Activated CD8-positive, alpha-beta T cell treated with anti-CD3 and anti-CD28 coated beads for 36 hours (primary cell): Measurements from ENCODE around the gene ZNF287. TPM values are rescaled to one million over a fixed set of nuclear protein-coding genes. Genes with fewer than 3 reads are reported as not detected.
A peak's percentile ranks its signal among the peaks of the same experiment; 100 is the strongest.

Source experiments
- ATAC-seq: fragments of 200-7000 bp; cut with Tn5 transposase; one replicate; pipeline ENCODE4 v1.10.0; 2021; ENCODE audit warnings: mild to moderate bottlenecking, moderate library complexity
- CTCF ChIA-PET: fragments of 350-600 bp; sonication (Branson Sonifier 250); formaldehyde crosslinking; loops from one replicate; lab custom pipeline; 2021; ENCODE audit warnings: antibody characterized with exemption; lab: Charles Lee
- POLR2A ChIA-PET: fragments of 350-600 bp; sonication (Branson Sonifier 250); formaldehyde crosslinking; loops from one replicate; lab custom pipeline; 2021; ENCODE audit warnings: antibody characterized with exemption; lab: Charles Lee
- DNase-seq: peaks from one replicate; pipeline ENCODE4 v3.0.0-alpha.2; 2020
- H3K27ac Mint-ChIP-seq: one replicate; pipeline ENCODE4 v1.8.0; 2021; ENCODE audit warnings: mild to moderate bottlenecking, mixed read lengths
- H3K27me3 Mint-ChIP-seq: one replicate; pipeline ENCODE4 v1.8.0; 2021; ENCODE audit warnings: mixed read lengths
- H3K36me3 Mint-ChIP-seq: one replicate; pipeline ENCODE4 v1.8.0; 2021; ENCODE audit warnings: low read depth, mixed read lengths
- H3K4me1 Mint-ChIP-seq: one replicate; pipeline ENCODE4 v1.8.0; 2021; ENCODE audit warnings: low read depth, mixed read lengths
- H3K4me3 Mint-ChIP-seq: one replicate; pipeline ENCODE4 v1.8.0; 2021; ENCODE audit warnings: mild to moderate bottlenecking, moderate library complexity, mixed read lengths
- H3K9me3 Mint-ChIP-seq: one replicate; pipeline ENCODE4 v1.8.0; 2021; ENCODE audit warnings: mixed read lengths
- CTCF ChIP-seq: fragments of 200-600 bp; IDR thresholded peaks from one replicate; pipeline ENCODE4 v1.8.0; 2022; ENCODE audit warnings: antibody characterized with exemption, mild to moderate bottlenecking
- intact Hi-C: fragments of 100-400 bp; cut with micrococcal nuclease; formaldehyde crosslinking; loops from one replicate; pipeline ENCODE4 v1.10.0; 2022
- total RNA-seq, 2 experiments: library from RNA; stranded (reverse); gene quantifications; one replicate each; pipeline ENCODE4 v1.2.3, GENCODE V29; 2021

ZNF287 gene
- total RNA-seq, 2 experiments from 2014 or later = 6.4 to 9.5 TPM

GRCh38 chr17:16573466-16573865 is 4.5 kb upstream of the ZNF287 start:
- no peaks in the 10 kb centered on the region for H3K36me3 Mint-ChIP-seq
- no peak for DNase-seq
- no peak overlapping the region for H3K27ac Mint-ChIP-seq
- peaks cover 5% of the 10 kb centered on the region for H3K4me1 Mint-ChIP-seq
- CTCF ChIA-PET = interaction anchor here (1.1 kb wide), 1 partner anchor 12 kb away, joined by 3 read pairs; no protein-coding TSS in a partner anchor
- intact Hi-C loops = no loop called here
- ATAC-seq = no peak
- H3K27me3 Mint-ChIP-seq = peaks cover 3% of the 10 kb centered on the region
- POLR2A ChIA-PET = no interaction called here
- TF ChIP-seq CTCF = no peak
- no peaks in the 10 kb centered on the region for H3K9me3 Mint-ChIP-seq
- H3K4me3 Mint-ChIP-seq = no peak overlapping the region

GRCh38 chr17:16569358-16569712 is 331 bp upstream of the ZNF287 start:
- ATAC-seq (no peak), DNase-seq (no peak)
- H3K4me1 Mint-ChIP-seq = peaks cover 16% of the 10 kb centered on the region
- no peak for TF ChIP-seq CTCF
- CTCF ChIA-PET = interaction anchor here (0.9 to 5.9 kb wide), 5 partner anchors 15 to 117 kb away, joined by 3 to 41 read pairs (median 11); no protein-coding TSS in a partner anchor
- intact Hi-C loops = no loop called here
- peaks cover 8% of the 10 kb centered on the region for H3K36me3 Mint-ChIP-seq
- H3K27me3 Mint-ChIP-seq = peaks cover 3% of the 10 kb centered on the region
- H3K27ac Mint-ChIP-seq = peak overlapping the region; percentile 65
- POLR2A ChIA-PET = interaction anchor here (1.3 kb wide), 1 partner anchor 15 kb away, joined by 4 read pairs; no protein-coding TSS in a partner anchor
- no peaks in the 10 kb centered on the region for H3K9me3 Mint-ChIP-seq
- H3K4me3 Mint-ChIP-seq = peak overlapping the region; percentile 78

GRCh38 chr17:16552637-16553045 is 16.4 kb downstream of the ZNF287 start:
- ChIA-PET CTCF (no interaction called here), POLR2A (no interaction called here)
- Mint-ChIP-seq H3K9me3 (peaks cover 62% of the 10 kb centered on the region), H3K36me3 (peaks cover 59% of the 10 kb centered on the region), H3K27ac (no peak overlapping the region), H3K4me1 (peaks cover 4% of the 10 kb centered on the region), H3K27me3 (no peaks in the 10 kb centered on the region), H3K4me3 (no peak overlapping the region)
- no peak for TF ChIP-seq CTCF
- no peak for DNase-seq
- no peak for ATAC-seq
- intact Hi-C loops = no loop called here

- no peak overlapping the region for H3K4me3 Mint-ChIP-seq
- CTCF ChIA-PET = no interaction called here
- peaks cover 63% of the 10 kb centered on the region for H3K9me3 Mint-ChIP-seq
- ATAC-seq = no peak
- H3K27me3 Mint-ChIP-seq = no peaks in the 10 kb centered on the region
- H3K36me3 Mint-ChIP-seq = peaks cover 53% of the 10 kb centered on the region
- H3K4me1 Mint-ChIP-seq = no peaks in the 10 kb centered on the region
- TF ChIP-seq CTCF = no peak
- DNase-seq = no peak
- POLR2A ChIA-PET = no interaction called here
- intact Hi-C loops = no loop called here
- no peak overlapping the region for H3K27ac Mint-ChIP-seq
These were observed 16.9 kb downstream of the ZNF287 start for GRCh38 chr17:16551878-16552636.

- ChIA-PET POLR2A (interaction anchor here (0.9 to 2.0 kb wide), 4 partner anchors 34 to 98 kb away, joined by 3 to 9 read pairs (median 4); no protein-coding TSS in a partner anchor), CTCF (interaction anchor here (0.7 to 3.4 kb wide), 7 partner anchors 26 to 153 kb away, joined by 3 to 50 read pairs (median 11); partner anchors contain the start of genes CCDC144A and ZNF287)
- Mint-ChIP-seq H3K4me1 (peaks cover 10% of the 10 kb centered on the region), H3K27me3 (no peaks in the 10 kb centered on the region), H3K36me3 (no peaks in the 10 kb centered on the region), H3K9me3 (peaks cover 3% of the 10 kb centered on the region), H3K4me3 (peak overlapping the region; percentile 94), H3K27ac (no peak overlapping the region)
- no peak for ATAC-seq
- intact Hi-C loops = loop anchor here (1.0 kb wide), 1 partner anchor 52 kb away; no protein-coding TSS in a partner anchor
- no peak for TF ChIP-seq CTCF
- DNase-seq = no peak
These were observed 31.9 kb downstream of the ZNF287 start for GRCh38 chr17:16537130-16537458.
